Keratinocyte (primary cell): ENCODE measurements around the gene PLXND1. TPM values are rescaled to one million over a fixed set of nuclear protein-coding genes. Genes with fewer than 3 reads are reported as not detected.
A peak's percentile ranks its signal among the peaks of the same experiment; 100 is the strongest.

Source experiments
- DNase-seq: peaks from one replicate; pipeline ENCODE4 v3.0.0-alpha.2; 2011; ENCODE audit warnings: low read depth, missing footprints, low spot score
- FAIRE-seq: peaks from 2 replicates; lab custom pipeline; 2011; peaks lifted over from hg19 to GRCh38; lab: Jason Lieb, UNC
- H2AFZ ChIP-seq: 2 replicates; pipeline ENCODE4 v1.6.0; 2012; ENCODE audit warnings: low read length, control low read depth, inconsistent platforms; ENCODE audit not compliant: control insufficient read depth
- H3K27ac ChIP-seq: 2 replicates; pipeline ENCODE4 v1.5.1; 2011; ENCODE audit warnings: low read length; ENCODE audit not compliant: control insufficient read depth, insufficient read depth
- H3K27me3 ChIP-seq: 3 replicates; pipeline ENCODE4 v1.6.0; 2011; ENCODE audit warnings: low read length; ENCODE audit not compliant: control insufficient read depth, insufficient read depth; ENCODE audit errors: extremely low read depth
- H3K36me3 ChIP-seq, 2 experiments: 2 replicates in 1 of 2; 3 replicates in 1 of 2; pipeline ENCODE4 v1.5.1; 2011; ENCODE audit warnings: low read length in 2 of 2, mild to moderate bottlenecking in 1 of 2; ENCODE audit not compliant: control insufficient read depth in 2 of 2, insufficient read depth in 2 of 2; ENCODE audit errors: extremely low read depth in 1 of 2
- H3K4me1 ChIP-seq: 3 replicates; pipeline ENCODE4 v1.5.1; 2011; ENCODE audit warnings: low read length; ENCODE audit not compliant: control insufficient read depth, insufficient read depth; ENCODE audit errors: extremely low read depth
- H3K4me2 ChIP-seq: 3 replicates; pipeline ENCODE4 v1.6.0; 2011; ENCODE audit warnings: low read depth, low read length; ENCODE audit not compliant: control insufficient read depth, insufficient read depth; ENCODE audit errors: extremely low read depth
- H3K4me3 ChIP-seq, 3 experiments: fragments of 200-600 bp in 1 of 3; sonication (generic) in 1 of 3; 2 replicates in 2 of 3; 3 replicates in 1 of 3; pipeline ENCODE4 v1.5.1; 2011 to 2016; ENCODE audit warnings: low read length in 3 of 3, mild to moderate bottlenecking in 3 of 3, control low read depth in 2 of 3, inconsistent platforms in 1 of 3, low read depth in 1 of 3, mixed read lengths in 1 of 3, mixed run types in 1 of 3, moderate library complexity in 1 of 3; ENCODE audit not compliant: control insufficient read depth in 2 of 3, insufficient read depth in 2 of 3; ENCODE audit errors: extremely low read depth in 1 of 3
- H3K79me2 ChIP-seq: 2 replicates; pipeline ENCODE4 v1.6.0; 2012; ENCODE audit warnings: low read length; ENCODE audit not compliant: control insufficient read depth, insufficient read depth
- H3K9ac ChIP-seq: 3 replicates; pipeline ENCODE4 v1.6.0; 2011; ENCODE audit warnings: low read length; ENCODE audit not compliant: control insufficient read depth, insufficient read depth; ENCODE audit errors: extremely low read depth
- H3K9me1 ChIP-seq: 3 replicates; pipeline ENCODE4 v1.6.0; 2011; ENCODE audit warnings: low read length; ENCODE audit not compliant: control insufficient read depth, insufficient read depth; ENCODE audit errors: extremely low read depth
- H3K9me3 ChIP-seq: 2 replicates; pipeline ENCODE4 v1.5.1; 2012; ENCODE audit warnings: low read depth, low read length; ENCODE audit not compliant: control insufficient read depth
- H4K20me1 ChIP-seq: 3 replicates; pipeline ENCODE4 v1.6.0; 2011; ENCODE audit warnings: low read length; ENCODE audit not compliant: control insufficient read depth, insufficient read depth; ENCODE audit errors: extremely low read depth
- CTCF ChIP-seq, 3 experiments: IDR thresholded peaks in 1 of 3; conservative IDR thresholded peaks in 1 of 3; optimal IDR thresholded peaks in 1 of 3; 2 replicates in 2 of 3; 3 replicates in 1 of 3; pipeline versions ENCODE3 to v1.5.1; 2011; ENCODE audit warnings: low read length in 3 of 3, mild to moderate bottlenecking in 3 of 3, moderate library complexity in 2 of 3, control low read depth in 1 of 3, inconsistent platforms in 1 of 3; ENCODE audit not compliant: insufficient read depth in 2 of 3; ENCODE audit errors: extremely low read depth in 1 of 3
- EZH2 ChIP-seq: IDR thresholded peaks from one replicate; pipeline ENCODE4 v1.6.1; 2012; ENCODE audit warnings: inconsistent platforms, mild to moderate bottlenecking, low read length, moderate library complexity
- dilution Hi-C: fragments of 300-500 bp; cut with MboI; formaldehyde crosslinking; loops from one replicate; pipeline ENCODE4 v1.7.0; 2020; ENCODE audit warnings: low sequenced_read_pairs; ENCODE audit not compliant: extremely low pct_ligation_motif_present
- polyA plus RNA-seq, 5 experiments: library from polyadenylated mRNA; depleted of rRNA in 3 of 5; stranded (reverse) in 3 of 5; stranded (forward) in 1 of 5; unstranded in 1 of 5; fragments of >200 nt; gene quantifications; 1 replicate in 1 of 5; 2 replicates in 3 of 5; 3 replicates in 1 of 5; pipeline versions ENCODE4 v1.2.1 to v1.2.3, GENCODE V29; 2011 to 2012; ENCODE audit warnings: missing spikeins in 2 of 5, low read depth in 1 of 5, low replicate concordance in 1 of 5

Gene PLXND1
- polyA plus RNA-seq, 1 donor (not counting 4 experiments of a cell fraction or from before 2014, with no cell fraction given), result 0.09 TPM

DNA sequence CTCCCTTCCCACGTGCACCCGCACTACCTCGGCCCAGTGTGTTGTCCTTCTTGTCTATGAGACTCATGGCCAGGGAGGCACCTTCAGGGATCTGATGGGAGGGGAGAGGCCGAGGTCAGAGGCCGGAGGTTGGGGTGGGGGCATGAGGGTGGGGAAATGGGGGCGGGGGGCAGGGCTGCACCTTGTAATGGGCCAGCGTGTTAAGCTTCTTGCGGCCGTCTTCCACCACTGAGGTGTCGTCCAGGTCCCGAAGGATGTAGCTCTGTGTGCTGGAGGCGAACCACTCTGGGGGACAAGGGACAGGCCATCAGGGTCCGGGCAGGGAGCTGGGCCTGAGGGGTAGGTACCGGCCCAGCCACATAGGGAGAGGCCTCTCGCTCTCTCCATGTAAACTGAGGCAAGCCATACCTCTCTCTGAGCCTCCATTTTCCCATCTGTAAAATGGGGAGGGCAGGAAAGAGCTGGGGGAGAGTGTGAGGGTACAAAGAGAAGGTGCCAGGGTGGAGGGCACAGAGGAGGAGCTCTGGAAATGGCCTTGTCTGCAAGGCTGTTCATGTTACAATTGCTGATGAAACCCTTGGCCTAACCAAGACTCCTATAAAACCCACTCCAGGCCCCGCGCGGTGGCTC is 44.7 kb downstream of the PLXND1 start:
- Histone ChIP-seq H3K4me1 (no peaks in the 10 kb centered on the region), H3K36me3 (no peaks in the 10 kb centered on the region), H3K9ac (no peak overlapping the region), H4K20me1 (no peaks in the 10 kb centered on the region), H3K27me3 (peaks cover 3% of the 10 kb centered on the region), H3K27ac (no peak overlapping the region), H3K4me2 (no peak overlapping the region), H3K9me1 (no peaks in the 10 kb centered on the region), H3K79me2 (no peaks in the 10 kb centered on the region), H3K4me3 (no peak overlapping the region), H3K9me3 (no peaks in the 10 kb centered on the region), H2AFZ (no peak overlapping the region)
- FAIRE-seq (no peak), DNase-seq (no peak)
- TF ChIP-seq CTCF (optimal IDR thresholded peaks at IDR 0.05 in 1 of 3, IDR thresholded peaks at IDR 0.05 in 1 of 3, conservative IDR thresholded peaks at IDR 0.05 in 1 of 3; ENCODE audit: extremely low read depth in 1 of 3, insufficient read depth in 2 of 3, low read length in 3 of 3), result no peak
- no peak for TF ChIP-seq EZH2
- dilution Hi-C loops, result no loop called here

- H4K20me1 ChIP-seq, result no peaks in the 10 kb centered on the region
- no peak overlapping the region for H3K4me3 ChIP-seq
- H2AFZ ChIP-seq, result peak overlapping the region; percentile 45
- TF ChIP-seq CTCF (optimal IDR thresholded peaks at IDR 0.05 in 1 of 3, IDR thresholded peaks at IDR 0.05 in 1 of 3, conservative IDR thresholded peaks at IDR 0.05 in 1 of 3; ENCODE audit: extremely low read depth in 1 of 3, insufficient read depth in 2 of 3, low read length in 3 of 3) (no peak), EZH2 (no peak)
- H3K9me1 ChIP-seq, result no peaks in the 10 kb centered on the region
- peaks cover 3% of the 10 kb centered on the region for H3K27me3 ChIP-seq
- no peaks in the 10 kb centered on the region for H3K4me1 ChIP-seq
- H3K9me3 ChIP-seq, result no peaks in the 10 kb centered on the region
- dilution Hi-C loops, result no loop called here
- no peak overlapping the region for H3K27ac ChIP-seq
- no peak overlapping the region for H3K4me2 ChIP-seq
- no peak for FAIRE-seq
- DNase-seq, result no peak
- no peak overlapping the region for H3K9ac ChIP-seq
- no peaks in the 10 kb centered on the region for H3K36me3 ChIP-seq
- H3K79me2 ChIP-seq, result no peaks in the 10 kb centered on the region
These were observed 45.4 kb downstream of the PLXND1 start for GRCh38 chr3:129560911-129561594.
